Anterior cingulate cortex (tissue), 58 donors: ENCODE data around the gene PPEF2.
A peak's percentile ranks its signal among the peaks of the same experiment; 100 is the strongest.
"Not testable (repeated sequence)": the region's sequence is repeated elsewhere in the genome, so short reads cannot be mapped to it uniquely, and the experiment has no call there.

Experiments
- DNase-seq, 58 donors: peaks; one replicate each; lab custom pipeline; 2025; lab: John Stamatoyannopoulos, UW

Gene PPEF2

GRCh38 chr4:75902352-75902751 lies at the start of gene PPEF2:
TSS of gene PPEF2 (minus strand) at chr4:75902452. CDS start at chr4:75896325, 6,127 bp downstream.
- no peak for DNase-seq

DNA sequence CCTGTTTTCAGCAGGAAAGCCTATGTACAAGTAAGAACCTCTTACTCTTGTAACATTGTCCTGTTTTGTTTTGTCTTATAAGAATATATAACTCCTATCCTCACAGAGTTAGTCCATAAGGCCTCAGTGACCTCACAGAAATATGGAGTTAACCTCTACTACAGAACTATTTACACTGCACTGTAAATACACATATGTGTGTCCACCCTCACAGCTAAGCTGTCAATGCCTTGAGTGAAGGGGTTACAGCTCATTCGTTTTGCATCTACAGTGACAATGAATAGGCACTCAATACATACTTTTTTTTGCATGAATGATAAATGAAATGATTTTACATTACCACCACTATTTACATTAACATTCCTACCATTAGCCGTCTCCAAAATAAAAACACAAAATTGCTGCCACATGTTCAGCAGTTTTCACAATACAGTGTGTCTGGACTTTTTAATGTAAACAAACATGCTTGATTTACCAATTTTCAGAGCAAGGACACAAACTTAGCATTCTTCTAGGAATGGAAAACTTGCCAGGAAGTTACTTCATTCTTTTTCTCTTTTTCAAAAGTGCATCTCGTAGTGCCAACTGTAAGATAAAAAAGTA lies 48.1 kb upstream of the PPEF2 start:
- no peak for DNase-seq

GRCh38 chr4:75948822-75949444 lies 46.7 kb upstream of the PPEF2 start:
- no peak for DNase-seq

DNA sequence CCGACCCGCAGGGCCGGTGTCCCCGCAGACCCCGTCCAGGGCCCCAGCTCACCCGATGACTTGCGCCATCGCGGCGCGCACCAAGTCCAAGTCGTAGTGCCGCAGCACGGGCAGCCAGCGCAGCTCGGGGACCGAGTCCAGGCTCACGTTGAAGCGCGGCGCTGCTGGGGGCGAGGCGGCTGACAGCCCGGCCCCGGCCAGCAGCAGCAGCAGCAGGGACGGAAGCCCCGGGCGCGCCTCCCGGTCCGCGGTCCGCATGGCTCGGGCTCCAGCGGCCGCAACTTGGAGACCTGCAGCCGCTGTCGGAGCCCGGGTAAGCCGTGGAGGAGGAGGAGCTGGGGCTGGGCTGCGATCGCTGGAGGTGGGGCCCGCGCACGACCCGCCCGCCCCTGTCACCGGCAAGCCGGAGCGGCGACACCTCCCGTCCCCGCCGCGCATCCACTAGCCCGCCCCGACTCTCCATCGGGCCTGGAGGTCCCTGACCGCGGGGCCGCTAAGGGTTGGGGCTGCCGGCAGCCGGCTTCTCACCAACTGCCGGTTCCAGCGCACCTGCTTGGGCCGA lies 38.5 kb upstream of the PPEF2 start, which contains the start of gene NAAA:
TSS of gene NAAA (minus strand) at position 322 of the 562 bp plus-strand sequence. CDS start at position 258, 64 bp downstream.
- peak in 54 of 58 donors; percentile 14 to 81 (median 57) for DNase-seq

GRCh38 chr4:75939890-75940691 lies 37.8 kb upstream of the PPEF2 start:
- DNase-seq, result peak in 57 of 58 donors; percentile 13 to 85 (median 46)

- DNase-seq, result no peak
These were observed 33.4 kb upstream of the PPEF2 start for GRCh38 chr4:75935628-75936027.

GRCh38 chr4:75930152-75930551 lies 27.9 kb upstream of the PPEF2 start:
- no peak for DNase-seq

GRCh38 chr4:75924916-75925315 lies 22.7 kb upstream of the PPEF2 start:
- not testable (repeated sequence) for DNase-seq

- DNase-seq, result no peak
These were observed 22.1 kb upstream of the PPEF2 start for GRCh38 chr4:75924309-75924827.

DNA sequence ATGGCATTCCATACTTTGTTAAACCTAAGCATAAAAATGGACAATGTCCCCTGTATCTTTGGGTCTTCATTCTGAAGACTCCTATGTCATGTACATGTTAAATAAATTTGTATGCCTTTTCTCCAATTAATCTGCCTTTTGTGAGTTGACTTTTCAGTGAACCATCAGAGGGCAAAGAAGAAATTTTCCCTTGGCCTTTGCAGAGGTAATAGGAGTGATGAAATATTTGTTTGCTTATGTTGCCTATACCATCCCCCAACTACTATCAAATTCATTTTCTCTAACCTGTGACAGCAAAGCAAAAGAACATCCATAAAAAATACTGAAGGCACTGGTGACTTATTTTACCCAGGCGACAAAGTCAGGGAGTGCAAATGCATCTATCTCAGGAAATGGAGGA lies 20.3 kb upstream of the PPEF2 start:
- no peak for DNase-seq

GRCh38 chr4:75921910-75922309 lies 19.7 kb upstream of the PPEF2 start:
- no peak for DNase-seq

DNA sequence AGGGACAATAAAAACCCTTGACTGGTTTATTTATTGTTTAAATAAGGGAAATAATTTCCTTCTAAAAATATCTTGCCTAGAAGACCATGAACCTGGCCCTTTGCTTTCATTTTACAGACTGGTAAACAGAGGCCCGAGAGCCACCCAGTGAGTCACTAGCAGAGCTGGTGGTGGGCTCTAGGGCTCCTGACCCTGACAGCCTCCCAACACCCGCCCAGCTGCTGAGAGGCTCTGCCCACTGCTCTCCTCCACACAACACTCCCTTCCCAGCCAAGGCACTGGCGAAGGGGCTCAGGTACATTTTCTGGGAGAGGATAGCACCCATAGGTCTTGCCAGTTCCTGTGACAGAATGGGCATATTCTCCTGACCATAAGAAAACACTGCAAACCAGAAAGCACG lies 18.1 kb upstream of the PPEF2 start:
- no peak for DNase-seq

DNA sequence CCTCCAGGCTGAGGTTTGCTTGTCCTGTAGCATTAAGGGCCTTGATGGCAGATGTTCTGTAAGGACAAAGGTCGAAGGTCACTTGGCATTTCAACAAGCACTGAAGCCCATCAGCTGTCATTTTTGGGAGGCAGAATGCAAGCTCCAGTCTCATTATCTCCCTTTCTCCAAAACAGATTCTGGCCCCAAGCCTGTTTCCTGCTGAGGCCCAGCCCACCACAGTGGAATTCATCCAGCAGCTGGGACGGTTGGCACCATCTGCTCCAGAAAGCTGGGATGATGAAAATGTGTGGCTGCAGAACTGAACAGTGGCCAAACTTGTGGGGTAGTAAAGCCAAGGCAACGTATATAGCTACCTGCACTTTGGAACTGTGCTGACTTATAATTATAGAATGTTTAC lies 17.7 kb upstream of the PPEF2 start:
- peak in 47 of 58 donors; percentile 5 to 74 (median 42) for DNase-seq

- DNase-seq, result peak in 12 of 58 donors; percentile 2 to 17 (median 4)
These were observed 13.9 kb upstream of the PPEF2 start for GRCh38 chr4:75916091-75916661.

GRCh38 chr4:75912968-75913367 lies 10.7 kb upstream of the PPEF2 start:
- no peak for DNase-seq

DNA sequence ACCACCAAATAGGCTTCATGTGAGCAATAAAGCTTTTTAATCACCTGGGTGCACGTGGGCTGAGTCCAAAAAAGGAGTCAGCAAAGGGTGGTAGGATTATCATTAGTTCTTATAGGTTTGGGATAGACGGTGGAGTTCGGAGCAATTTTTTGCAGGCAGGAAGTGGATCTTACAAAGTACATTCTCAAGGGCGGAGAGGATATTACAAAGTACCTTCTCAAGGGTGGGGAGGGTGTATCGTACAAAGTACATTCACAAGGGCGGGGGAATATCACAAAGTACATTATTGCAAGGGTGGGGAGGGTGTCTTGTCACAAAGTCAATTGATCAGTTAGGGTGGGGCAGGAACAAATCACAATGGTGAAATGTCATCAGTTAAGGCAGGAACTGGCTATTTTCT lies 8.6 kb upstream of the PPEF2 start:
- DNase-seq, result not testable (repeated sequence)

DNA sequence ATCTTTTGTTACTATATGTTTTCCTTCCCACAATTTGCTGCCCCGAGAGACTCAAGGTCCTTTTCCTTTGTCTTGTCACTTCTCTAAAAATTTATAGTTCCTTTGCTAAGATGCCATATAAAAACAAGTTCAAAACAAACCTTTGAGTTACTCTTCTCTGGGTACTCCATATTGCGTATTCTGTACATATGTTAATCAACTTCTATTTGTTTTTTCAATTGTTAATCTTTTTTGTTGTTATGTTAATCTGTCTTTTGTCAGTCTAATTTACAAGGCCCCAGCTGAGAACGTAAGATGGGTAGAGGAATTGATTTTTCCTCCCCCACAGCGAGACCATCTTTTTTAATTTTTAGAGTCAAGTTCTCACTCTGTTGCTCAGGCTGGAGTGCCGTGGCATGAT lies 7.2 kb upstream of the PPEF2 start:
- no peak for DNase-seq

DNA sequence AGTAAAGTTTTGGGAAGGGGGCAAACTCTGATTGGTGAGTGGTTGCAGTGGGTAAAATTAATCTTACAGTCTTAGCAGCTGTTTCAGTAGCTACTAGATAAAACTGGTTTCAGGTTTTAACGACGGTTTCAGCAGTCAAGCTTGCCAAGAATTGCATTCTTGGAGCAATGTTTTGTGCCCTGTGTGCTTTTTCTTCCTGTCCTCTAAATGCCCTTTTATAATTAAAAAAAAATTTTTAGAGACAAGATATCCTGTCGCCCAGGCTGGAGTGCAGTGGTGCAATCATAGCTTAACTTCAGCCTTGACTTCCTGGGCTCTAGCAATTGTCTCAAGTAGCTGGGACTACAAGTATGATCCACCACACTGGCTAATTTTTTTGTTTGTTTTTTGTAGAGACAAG lies 6.3 kb upstream of the PPEF2 start:
- DNase-seq, result no peak

GRCh38 chr4:75907966-75908365 lies 5.7 kb upstream of the PPEF2 start:
- DNase-seq, result no peak

DNA sequence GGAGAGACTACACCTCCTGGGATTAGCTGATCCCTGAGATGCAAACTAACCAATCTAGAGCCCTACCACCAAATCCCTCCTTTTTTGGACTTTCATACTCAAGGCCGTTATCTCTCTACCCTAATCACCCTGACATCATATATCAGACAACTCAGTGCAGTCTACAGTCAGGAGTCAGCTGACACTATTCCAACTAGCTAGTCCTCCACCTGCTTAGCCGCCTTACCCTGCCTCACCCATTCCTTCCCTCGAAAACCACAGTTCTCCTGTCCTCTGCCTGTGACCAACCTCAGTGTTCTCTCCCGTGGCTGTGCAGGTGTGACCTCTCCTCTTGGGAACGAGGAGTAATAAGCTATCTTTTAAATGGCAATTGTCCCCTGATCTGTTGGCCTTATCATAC lies 1.8 kb upstream of the PPEF2 start:
- DNase-seq, result no peak

- no peak for DNase-seq
These were observed 3.7 kb downstream of the PPEF2 start for GRCh38 chr4:75898536-75898935.
